GM12891 (cell line): ENCODE data around the gene DTD1.

Source experiments
- POLR2A ChIP-seq: IDR thresholded peaks from 2 replicates; pipeline ENCODE4 v1.6.1; 2011; ENCODE audit warnings: low read depth, low read length, control low read depth
- POLR2AphosphoS5 ChIP-seq: IDR thresholded peaks from 2 replicates; pipeline ENCODE4 v1.6.1; 2011; ENCODE audit warnings: low read depth, low read length, control low read depth
- TAF1 ChIP-seq: IDR thresholded peaks from 2 replicates; pipeline ENCODE4 v1.6.1; 2011; ENCODE audit warnings: low read depth, low read length, control low read depth

- no peak for TF ChIP-seq POLR2A
- no peak for TF ChIP-seq POLR2AphosphoS5
- no peak for TF ChIP-seq TAF1
These were observed 111.0 kb downstream of the DTD1 start for GRCh38 chr20:18698735-18699380.
